ENCODE measurements around the gene SMAD5. TPM values are rescaled to one million over a fixed set of nuclear protein-coding genes. Genes with fewer than 3 reads are reported as not detected.
A peak's percentile ranks its signal among the peaks of the same experiment; 100 is the strongest.

The SMAD5 gene
- total and polyA plus RNA-seq, 2 experiments from 2014 or later = 37.5 to 56.6 TPM

DNA sequence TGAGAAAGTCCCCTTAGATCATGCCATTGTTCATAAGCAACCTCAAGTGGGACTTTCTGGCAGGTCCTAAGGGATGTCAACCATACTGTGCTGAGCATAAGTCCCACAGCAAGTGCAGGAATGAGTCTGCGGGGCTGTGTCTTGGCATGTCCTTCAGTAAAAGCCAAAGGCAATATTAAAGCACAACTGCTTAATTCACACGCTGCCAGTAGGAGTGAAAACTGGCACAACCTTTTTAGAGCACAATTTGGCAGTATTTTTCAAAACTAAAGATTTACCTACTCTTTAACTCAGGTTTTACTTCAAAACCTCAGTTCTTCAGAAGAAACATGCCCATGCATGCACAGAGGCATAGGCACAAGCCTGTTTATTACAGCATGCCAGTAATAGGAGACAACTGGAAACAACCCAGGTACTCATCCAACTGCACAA, 24.4 kb upstream of the SMAD5 start:
- ATAC-seq = no peak
- Histone ChIP-seq H3K4me2 (no peak overlapping the region), H3K9me2 (ENCODE audit: insufficient read depth) (no peaks in the 10 kb centered on the region), H2AFZ (peak overlapping the region; percentile 70), H3K36me3 (ENCODE audit: insufficient read depth) (no peaks in the 10 kb centered on the region), H3F3A (replicated peaks; ENCODE audit: low read depth) (no peaks in the 10 kb centered on the region), H3K4me1 (ENCODE audit: insufficient read depth) (peaks cover 17% of the 10 kb centered on the region), H4K20me1 (replicated peaks; ENCODE audit: insufficient read depth) (no peaks in the 10 kb centered on the region), H3K27me3 (ENCODE audit: insufficient read depth) (no peaks in the 10 kb centered on the region), H3K27ac (ENCODE audit: low read depth) (no peak overlapping the region), H3K4me3 (no peak overlapping the region), H3K79me2 (replicated peaks; ENCODE audit: insufficient read depth) (no peaks in the 10 kb centered on the region)
- no peaks in the 10 kb centered on the region for H3K9me3 Mint-ChIP-seq
- DNase-seq (ENCODE audit: low spot score) = no peak
- no peak overlapping the region for H3K27ac Mint-ChIP-seq
- H3K27me3 Mint-ChIP-seq (ENCODE audit: insufficient read depth, low read depth, poor library complexity) = no peaks in the 10 kb centered on the region
- peaks cover 27% of the 10 kb centered on the region for H3K4me1 Mint-ChIP-seq
- TF ChIP-seq, protein P1, sequence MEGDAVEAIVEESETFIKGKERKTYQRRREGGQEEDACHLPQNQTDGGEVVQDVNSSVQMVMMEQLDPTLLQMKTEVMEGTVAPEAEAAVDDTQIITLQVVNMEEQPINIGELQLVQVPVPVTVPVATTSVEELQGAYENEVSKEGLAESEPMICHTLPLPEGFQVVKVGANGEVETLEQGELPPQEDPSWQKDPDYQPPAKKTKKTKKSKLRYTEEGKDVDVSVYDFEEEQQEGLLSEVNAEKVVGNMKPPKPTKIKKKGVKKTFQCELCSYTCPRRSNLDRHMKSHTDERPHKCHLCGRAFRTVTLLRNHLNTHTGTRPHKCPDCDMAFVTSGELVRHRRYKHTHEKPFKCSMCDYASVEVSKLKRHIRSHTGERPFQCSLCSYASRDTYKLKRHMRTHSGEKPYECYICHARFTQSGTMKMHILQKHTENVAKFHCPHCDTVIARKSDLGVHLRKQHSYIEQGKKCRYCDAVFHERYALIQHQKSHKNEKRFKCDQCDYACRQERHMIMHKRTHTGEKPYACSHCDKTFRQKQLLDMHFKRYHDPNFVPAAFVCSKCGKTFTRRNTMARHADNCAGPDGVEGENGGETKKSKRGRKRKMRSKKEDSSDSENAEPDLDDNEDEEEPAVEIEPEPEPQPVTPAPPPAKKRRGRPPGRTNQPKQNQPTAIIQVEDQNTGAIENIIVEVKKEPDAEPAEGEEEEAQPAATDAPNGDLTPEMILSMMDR (conservative IDR thresholded peaks at IDR 0.05; ENCODE audit: low read depth in 2 of 2) = no peak
- TF ChIP-seq EZH2 (IDR thresholded peaks at IDR 0.05; ENCODE audit: low read depth, unreplicated experiment) = no peak
- TF ChIP-seq POLR2AphosphoS5 (IDR thresholded peaks at IDR 0.05; ENCODE audit: low read depth) = no peak
- TF ChIP-seq, protein P2, sequence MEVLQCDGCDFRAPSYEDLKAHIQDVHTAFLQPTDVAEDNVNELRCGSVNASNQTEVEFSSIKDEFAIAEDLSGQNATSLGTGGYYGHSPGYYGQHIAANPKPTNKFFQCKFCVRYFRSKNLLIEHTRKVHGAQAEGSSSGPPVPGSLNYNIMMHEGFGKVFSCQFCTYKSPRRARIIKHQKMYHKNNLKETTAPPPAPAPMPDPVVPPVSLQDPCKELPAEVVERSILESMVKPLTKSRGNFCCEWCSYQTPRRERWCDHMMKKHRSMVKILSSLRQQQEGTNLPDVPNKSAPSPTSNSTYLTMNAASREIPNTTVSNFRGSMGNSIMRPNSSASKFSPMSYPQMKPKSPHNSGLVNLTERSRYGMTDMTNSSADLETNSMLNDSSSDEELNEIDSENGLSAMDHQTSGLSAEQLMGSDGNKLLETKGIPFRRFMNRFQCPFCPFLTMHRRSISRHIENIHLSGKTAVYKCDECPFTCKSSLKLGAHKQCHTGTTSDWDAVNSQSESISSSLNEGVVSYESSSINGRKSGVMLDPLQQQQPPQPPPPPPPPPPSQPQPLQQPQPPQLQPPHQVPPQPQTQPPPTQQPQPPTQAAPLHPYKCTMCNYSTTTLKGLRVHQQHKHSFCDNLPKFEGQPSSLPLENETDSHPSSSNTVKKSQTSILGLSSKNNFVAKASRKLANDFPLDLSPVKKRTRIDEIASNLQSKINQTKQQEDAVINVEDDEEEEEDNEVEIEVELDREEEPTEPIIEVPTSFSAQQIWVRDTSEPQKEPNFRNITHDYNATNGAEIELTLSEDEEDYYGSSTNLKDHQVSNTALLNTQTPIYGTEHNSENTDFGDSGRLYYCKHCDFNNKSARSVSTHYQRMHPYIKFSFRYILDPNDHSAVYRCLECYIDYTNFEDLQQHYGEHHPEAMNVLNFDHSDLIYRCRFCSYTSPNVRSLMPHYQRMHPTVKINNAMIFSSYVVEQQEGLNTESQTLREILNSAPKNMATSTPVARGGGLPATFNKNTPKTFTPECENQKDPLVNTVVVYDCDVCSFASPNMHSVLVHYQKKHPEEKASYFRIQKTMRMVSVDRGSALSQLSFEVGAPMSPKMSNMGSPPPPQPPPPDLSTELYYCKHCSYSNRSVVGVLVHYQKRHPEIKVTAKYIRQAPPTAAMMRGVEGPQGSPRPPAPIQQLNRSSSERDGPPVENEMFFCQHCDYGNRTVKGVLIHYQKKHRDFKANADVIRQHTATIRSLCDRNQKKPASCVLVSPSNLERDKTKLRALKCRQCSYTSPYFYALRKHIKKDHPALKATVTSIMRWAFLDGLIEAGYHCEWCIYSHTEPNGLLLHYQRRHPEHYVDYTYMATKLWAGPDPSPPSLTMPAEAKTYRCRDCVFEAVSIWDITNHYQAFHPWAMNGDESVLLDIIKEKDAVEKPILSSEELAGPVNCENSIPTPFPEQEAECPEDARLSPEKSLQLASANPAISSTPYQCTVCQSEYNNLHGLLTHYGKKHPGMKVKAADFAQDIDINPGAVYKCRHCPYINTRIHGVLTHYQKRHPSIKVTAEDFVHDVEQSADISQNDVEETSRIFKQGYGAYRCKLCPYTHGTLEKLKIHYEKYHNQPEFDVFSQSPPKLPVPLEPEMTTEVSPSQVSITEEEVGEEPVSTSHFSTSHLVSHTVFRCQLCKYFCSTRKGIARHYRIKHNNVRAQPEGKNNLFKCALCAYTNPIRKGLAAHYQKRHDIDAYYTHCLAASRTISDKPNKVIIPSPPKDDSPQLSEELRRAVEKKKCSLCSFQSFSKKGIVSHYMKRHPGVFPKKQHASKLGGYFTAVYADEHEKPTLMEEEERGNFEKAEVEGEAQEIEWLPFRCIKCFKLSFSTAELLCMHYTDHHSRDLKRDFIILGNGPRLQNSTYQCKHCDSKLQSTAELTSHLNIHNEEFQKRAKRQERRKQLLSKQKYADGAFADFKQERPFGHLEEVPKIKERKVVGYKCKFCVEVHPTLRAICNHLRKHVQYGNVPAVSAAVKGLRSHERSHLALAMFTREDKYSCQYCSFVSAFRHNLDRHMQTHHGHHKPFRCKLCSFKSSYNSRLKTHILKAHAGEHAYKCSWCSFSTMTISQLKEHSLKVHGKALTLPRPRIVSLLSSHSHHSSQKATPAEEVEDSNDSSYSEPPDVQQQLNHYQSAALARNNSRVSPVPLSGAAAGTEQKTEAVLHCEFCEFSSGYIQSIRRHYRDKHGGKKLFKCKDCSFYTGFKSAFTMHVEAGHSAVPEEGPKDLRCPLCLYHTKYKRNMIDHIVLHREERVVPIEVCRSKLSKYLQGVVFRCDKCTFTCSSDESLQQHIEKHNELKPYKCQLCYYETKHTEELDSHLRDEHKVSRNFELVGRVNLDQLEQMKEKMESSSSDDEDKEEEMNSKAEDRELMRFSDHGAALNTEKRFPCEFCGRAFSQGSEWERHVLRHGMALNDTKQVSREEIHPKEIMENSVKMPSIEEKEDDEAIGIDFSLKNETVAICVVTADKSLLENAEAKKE (CRISPR knock-in tag; IDR thresholded peaks at IDR 0.05) = no peak
- TF ChIP-seq, protein P3, sequence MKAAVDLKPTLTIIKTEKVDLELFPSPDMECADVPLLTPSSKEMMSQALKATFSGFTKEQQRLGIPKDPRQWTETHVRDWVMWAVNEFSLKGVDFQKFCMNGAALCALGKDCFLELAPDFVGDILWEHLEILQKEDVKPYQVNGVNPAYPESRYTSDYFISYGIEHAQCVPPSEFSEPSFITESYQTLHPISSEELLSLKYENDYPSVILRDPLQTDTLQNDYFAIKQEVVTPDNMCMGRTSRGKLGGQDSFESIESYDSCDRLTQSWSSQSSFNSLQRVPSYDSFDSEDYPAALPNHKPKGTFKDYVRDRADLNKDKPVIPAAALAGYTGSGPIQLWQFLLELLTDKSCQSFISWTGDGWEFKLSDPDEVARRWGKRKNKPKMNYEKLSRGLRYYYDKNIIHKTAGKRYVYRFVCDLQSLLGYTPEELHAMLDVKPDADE (IDR thresholded peaks at IDR 0.05) = no peak
- TF ChIP-seq EZH2phosphoT487 (IDR thresholded peaks at IDR 0.05; ENCODE audit: unreplicated experiment) = no peak
- no peak for TF ChIP-seq ZNF114 (CRISPR knock-in tag; IDR thresholded peaks at IDR 0.05)
- no peak for TF ChIP-seq JUNB (IDR thresholded peaks at IDR 0.05; ENCODE audit: unreplicated experiment)
- TF ChIP-seq, protein P4, sequence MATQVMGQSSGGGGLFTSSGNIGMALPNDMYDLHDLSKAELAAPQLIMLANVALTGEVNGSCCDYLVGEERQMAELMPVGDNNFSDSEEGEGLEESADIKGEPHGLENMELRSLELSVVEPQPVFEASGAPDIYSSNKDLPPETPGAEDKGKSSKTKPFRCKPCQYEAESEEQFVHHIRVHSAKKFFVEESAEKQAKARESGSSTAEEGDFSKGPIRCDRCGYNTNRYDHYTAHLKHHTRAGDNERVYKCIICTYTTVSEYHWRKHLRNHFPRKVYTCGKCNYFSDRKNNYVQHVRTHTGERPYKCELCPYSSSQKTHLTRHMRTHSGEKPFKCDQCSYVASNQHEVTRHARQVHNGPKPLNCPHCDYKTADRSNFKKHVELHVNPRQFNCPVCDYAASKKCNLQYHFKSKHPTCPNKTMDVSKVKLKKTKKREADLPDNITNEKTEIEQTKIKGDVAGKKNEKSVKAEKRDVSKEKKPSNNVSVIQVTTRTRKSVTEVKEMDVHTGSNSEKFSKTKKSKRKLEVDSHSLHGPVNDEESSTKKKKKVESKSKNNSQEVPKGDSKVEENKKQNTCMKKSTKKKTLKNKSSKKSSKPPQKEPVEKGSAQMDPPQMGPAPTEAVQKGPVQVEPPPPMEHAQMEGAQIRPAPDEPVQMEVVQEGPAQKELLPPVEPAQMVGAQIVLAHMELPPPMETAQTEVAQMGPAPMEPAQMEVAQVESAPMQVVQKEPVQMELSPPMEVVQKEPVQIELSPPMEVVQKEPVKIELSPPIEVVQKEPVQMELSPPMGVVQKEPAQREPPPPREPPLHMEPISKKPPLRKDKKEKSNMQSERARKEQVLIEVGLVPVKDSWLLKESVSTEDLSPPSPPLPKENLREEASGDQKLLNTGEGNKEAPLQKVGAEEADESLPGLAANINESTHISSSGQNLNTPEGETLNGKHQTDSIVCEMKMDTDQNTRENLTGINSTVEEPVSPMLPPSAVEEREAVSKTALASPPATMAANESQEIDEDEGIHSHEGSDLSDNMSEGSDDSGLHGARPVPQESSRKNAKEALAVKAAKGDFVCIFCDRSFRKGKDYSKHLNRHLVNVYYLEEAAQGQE (IDR thresholded peaks at IDR 0.05; ENCODE audit: unreplicated experiment) = no peak
- TF ChIP-seq CREB1 (CRISPR knock-in tag; IDR thresholded peaks at IDR 0.05; ENCODE audit: low read depth) = no peak
- TF ChIP-seq NANOG (IDR thresholded peaks at IDR 0.05; ENCODE audit: borderline replicate concordance) = no peak
- no peak overlapping the region for H3K4me3 Mint-ChIP-seq
- no peaks in the 10 kb centered on the region for H3K36me3 Mint-ChIP-seq (ENCODE audit: low read depth)
